DOHH2 (cell line): ENCODE data around the gene MCOLN1.

ENCODE experiments used
- EZH2phosphoT487 ChIP-seq: fragments of 200-600 bp; sonication (generic); IDR thresholded peaks from 2 replicates; pipeline ENCODE4 v1.6.1; 2017; ENCODE audit warnings: borderline replicate concordance, mild to moderate bottlenecking, antibody characterized with exemption, low read length, moderate library complexity, mixed read lengths
- TF ChIP-seq, protein P1 (sequence below): fragments of 200-600 bp; sonication (generic); IDR thresholded peaks from one replicate; pipeline ENCODE4 v1.5.1; 2014; ENCODE audit warnings: antibody characterized with exemption, mild to moderate bottlenecking, low read depth, low read length; ENCODE audit not compliant: poor library complexity, severe bottlenecking

DNA sequence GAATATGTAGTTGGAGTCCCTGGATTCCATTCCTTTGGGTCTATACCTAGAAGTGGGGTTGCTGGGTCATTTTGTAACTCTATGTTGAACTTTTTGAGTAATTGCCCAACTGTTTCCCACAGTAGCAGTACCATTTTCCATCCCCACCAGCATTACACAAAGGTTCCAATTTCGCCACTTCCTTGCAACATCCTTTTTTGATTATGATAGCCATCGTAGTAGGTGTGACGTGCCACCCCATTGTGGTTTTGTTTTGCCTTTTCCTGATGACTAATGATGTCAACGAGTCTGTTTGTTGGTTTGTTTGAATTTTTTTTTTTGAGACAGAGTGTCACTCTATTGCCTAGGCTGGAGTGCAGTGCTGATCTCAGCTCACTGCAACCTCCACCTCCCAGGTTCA, 30.3 kb upstream of the MCOLN1 start:
- TF ChIP-seq, protein P1, sequence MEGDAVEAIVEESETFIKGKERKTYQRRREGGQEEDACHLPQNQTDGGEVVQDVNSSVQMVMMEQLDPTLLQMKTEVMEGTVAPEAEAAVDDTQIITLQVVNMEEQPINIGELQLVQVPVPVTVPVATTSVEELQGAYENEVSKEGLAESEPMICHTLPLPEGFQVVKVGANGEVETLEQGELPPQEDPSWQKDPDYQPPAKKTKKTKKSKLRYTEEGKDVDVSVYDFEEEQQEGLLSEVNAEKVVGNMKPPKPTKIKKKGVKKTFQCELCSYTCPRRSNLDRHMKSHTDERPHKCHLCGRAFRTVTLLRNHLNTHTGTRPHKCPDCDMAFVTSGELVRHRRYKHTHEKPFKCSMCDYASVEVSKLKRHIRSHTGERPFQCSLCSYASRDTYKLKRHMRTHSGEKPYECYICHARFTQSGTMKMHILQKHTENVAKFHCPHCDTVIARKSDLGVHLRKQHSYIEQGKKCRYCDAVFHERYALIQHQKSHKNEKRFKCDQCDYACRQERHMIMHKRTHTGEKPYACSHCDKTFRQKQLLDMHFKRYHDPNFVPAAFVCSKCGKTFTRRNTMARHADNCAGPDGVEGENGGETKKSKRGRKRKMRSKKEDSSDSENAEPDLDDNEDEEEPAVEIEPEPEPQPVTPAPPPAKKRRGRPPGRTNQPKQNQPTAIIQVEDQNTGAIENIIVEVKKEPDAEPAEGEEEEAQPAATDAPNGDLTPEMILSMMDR = no peak
- TF ChIP-seq EZH2phosphoT487 = no peak
